Tibial nerve (tissue), 4 donors: Measurements from ENCODE around the gene ATP11A. TPM values are rescaled to one million over a fixed set of nuclear protein-coding genes. Genes with fewer than 3 reads are reported as not detected.
"Not testable (repeated sequence)": the region's sequence is repeated elsewhere in the genome, so short reads cannot be mapped to it uniquely, and the experiment has no call there.

ENCODE experiments used
- DNase-seq, 2 donors: peaks; one replicate each; pipeline ENCODE4 v3.0.0-alpha.2; 2019; ENCODE audit warnings: low spot score in 2 of 2
- H3K27ac ChIP-seq, 4 donors: fragments of 200-600 bp; sonication (generic) in 3 of 4; one replicate each; pipeline ENCODE4 v1.5.1; 2017 to 2019; ENCODE audit warnings: mild to moderate bottlenecking in 1 of 4
- H3K27me3 ChIP-seq, 2 donors: fragments of 200-600 bp; sonication (generic) in 1 of 2; one replicate each; pipeline versions ENCODE4 v1.5.1 to v1.6.0; 2017 to 2019
- H3K36me3 ChIP-seq, 3 donors: fragments of 200-600 bp; sonication (generic); one replicate each; pipeline ENCODE4 v1.5.1; 2018 to 2019
- H3K4me1 ChIP-seq, 4 donors: fragments of 200-600 bp; sonication (generic) in 3 of 4; one replicate each; pipeline ENCODE4 v1.5.1; 2017 to 2019
- H3K4me3 ChIP-seq, 4 donors: fragments of 200-600 bp; sonication (generic) in 3 of 4; one replicate each; pipeline ENCODE4 v1.5.1; 2017 to 2019; ENCODE audit warnings: mild to moderate bottlenecking in 1 of 4, moderate library complexity in 1 of 4
- H3K9me3 ChIP-seq, 4 donors: fragments of 200-600 bp; sonication (generic) in 3 of 4; one replicate each; pipeline ENCODE4 v1.5.1; 2017 to 2019
- CTCF ChIP-seq, 5 experiments: fragments of 200-600 bp in 3 of 5; fragments of 450-650 bp in 2 of 5; sonication (generic) in 3 of 5; IDR thresholded peaks; one replicate each; pipeline ENCODE4 v1.5.1; 2016 to 2019; ENCODE audit warnings: antibody characterized with exemption in 5 of 5, mild to moderate bottlenecking in 3 of 5, moderate library complexity in 2 of 5
- EP300 ChIP-seq, 2 donors: sonication (generic); formaldehyde crosslinking; IDR thresholded peaks; one replicate each; pipeline ENCODE4 v1.6.1; 2017; ENCODE audit warnings: antibody characterized with exemption in 2 of 2, mild to moderate bottlenecking in 1 of 2
- POLR2A ChIP-seq, 2 donors: fragments of 450-650 bp; IDR thresholded peaks; one replicate each; pipeline ENCODE4 v1.6.1; 2017; ENCODE audit warnings: antibody characterized with exemption in 2 of 2, mild to moderate bottlenecking in 2 of 2, moderate library complexity in 2 of 2
- WGBS, 2 donors: methylation state at CpG; one replicate each; pipeline ENCODE4 v1.1.5; 2018; 5-methylcytosine and 5-hydroxymethylcytosine counted together
- total RNA-seq, 4 donors: library from RNA; depleted of rRNA; stranded (reverse); fragments of >200 nt; gene quantifications; one replicate each; pipeline ENCODE4 v1.1.0, GENCODE V29; 2016

The ATP11A gene
- total RNA-seq, 4 donors from 2014 or later: 24.7 to 61.5 (median 35.0) TPM

GRCh38 chr13:112857914-112858490, 168.2 kb downstream of the ATP11A start:
- no peak for TF ChIP-seq EP300 (IDR thresholded peaks at IDR 0.05)
- no peak for TF ChIP-seq CTCF (IDR thresholded peaks at IDR 0.05)
- TF ChIP-seq POLR2A (IDR thresholded peaks at IDR 0.05): no peak
- DNase-seq: no peak
- no peak overlapping the region for H3K27ac ChIP-seq
- peaks cover 0 to 93% (median 11%) of the 10 kb centered on the region in 3 donors for H3K36me3 ChIP-seq
- 94 to 96% methylated on average over 20 of the region's 20 CpGs for whole genome bisulfite sequencing, 2 donors
- no peaks in the 10 kb centered on the region for H3K9me3 ChIP-seq
- no peaks in the 10 kb centered on the region for H3K27me3 ChIP-seq
- no peak overlapping the region for H3K4me3 ChIP-seq
- peaks cover 0 to 6% (median 0%) of the 10 kb centered on the region in 4 donors for H3K4me1 ChIP-seq

GRCh38 chr13:112859128-112859816, 169.4 kb downstream of the ATP11A start:
- no peak for DNase-seq
- no peaks in the 10 kb centered on the region for H3K9me3 ChIP-seq
- H3K27me3 ChIP-seq: no peaks in the 10 kb centered on the region
- TF ChIP-seq EP300 (IDR thresholded peaks at IDR 0.05): no peak
- H3K36me3 ChIP-seq: peaks cover 0 to 90% (median 10%) of the 10 kb centered on the region in 3 donors
- WGBS, 2 donors: 85 to 87% methylated on average over 21 to 22 of the region's 22 CpGs
- peaks cover 0 to 6% (median 0%) of the 10 kb centered on the region in 4 donors for H3K4me1 ChIP-seq
- H3K4me3 ChIP-seq: no peak overlapping the region
- H3K27ac ChIP-seq: no peak overlapping the region

GRCh38 chr13:112859817-112860190, 170.0 kb downstream of the ATP11A start:
- TF ChIP-seq EP300 (IDR thresholded peaks at IDR 0.05): no peak
- no peak for TF ChIP-seq POLR2A (IDR thresholded peaks at IDR 0.05)
- TF ChIP-seq CTCF (IDR thresholded peaks at IDR 0.05): no peak
- Histone ChIP-seq H3K9me3 (no peaks in the 10 kb centered on the region), H3K4me1 (peaks cover 0 to 6% (median 0%) of the 10 kb centered on the region in 4 donors), H3K4me3 (no peak overlapping the region), H3K27ac (no peak overlapping the region), H3K27me3 (no peaks in the 10 kb centered on the region), H3K36me3 (peaks cover 0 to 87% (median 7%) of the 10 kb centered on the region in 3 donors)
- DNase-seq: peak in 1 of 2 donors; percentile 65
- WGBS, 2 donors: 62 to 80% methylated on average over 7 of the region's 7 CpGs

GRCh38 chr13:112861876-112862615, 172.2 kb downstream of the ATP11A start:
- no peaks in the 10 kb centered on the region for H3K9me3 ChIP-seq
- no peak for DNase-seq

GRCh38 chr13:112863356-112863755, 173.5 kb downstream of the ATP11A start:
- H3K4me3 ChIP-seq, H3K4me1 ChIP-seq, H3K9me3 ChIP-seq, DNase-seq, H3K27ac ChIP-seq, H3K27me3 ChIP-seq: not testable (repeated sequence)
- H3K36me3 ChIP-seq: peaks cover 0 to 92% (median 0%) of the 10 kb centered on the region in 3 donors
- WGBS, 2 donors: 90 to 92% methylated on average over 14 of the region's 17 CpGs

More at GRCh38 chr13:112861876-112862615, 172.2 kb downstream of the ATP11A start:
- TF ChIP-seq CTCF (IDR thresholded peaks at IDR 0.05) (no peak), EP300 (IDR thresholded peaks at IDR 0.05) (no peak), POLR2A (IDR thresholded peaks at IDR 0.05) (no peak)
- Histone ChIP-seq H3K27ac (no peak overlapping the region), H3K4me1 (peaks cover 0 to 6% (median 0%) of the 10 kb centered on the region in 4 donors), H3K36me3 (peaks cover 0 to 87% (median 7%) of the 10 kb centered on the region in 3 donors), H3K27me3 (no peaks in the 10 kb centered on the region), H3K4me3 (no peak overlapping the region)
- 86 to 91% methylated on average over 32 of the region's 32 CpGs for WGBS, 2 donors

DNA sequence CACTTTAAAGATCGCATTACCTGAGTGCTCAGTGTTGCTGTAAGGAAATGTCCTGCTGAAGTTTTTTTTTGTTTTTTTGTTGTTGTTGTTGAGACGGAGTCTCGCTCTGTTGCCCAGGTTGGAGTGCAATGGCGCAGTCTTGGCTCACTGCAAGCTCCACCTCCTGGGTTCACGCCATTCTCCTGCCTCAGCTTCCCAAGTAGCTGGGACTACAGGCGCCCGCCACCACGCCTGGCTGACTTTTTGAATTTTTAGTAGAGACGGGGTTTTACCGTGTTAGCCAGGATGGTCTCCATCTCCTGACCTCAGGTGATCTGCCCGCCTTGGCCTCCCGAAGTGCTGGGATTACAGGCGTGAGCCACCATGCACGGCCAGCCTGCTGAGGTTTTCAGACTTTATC, 175.6 kb downstream of the ATP11A start:
- H3K4me3 ChIP-seq, H3K27ac ChIP-seq, DNase-seq, H3K4me1 ChIP-seq, H3K9me3 ChIP-seq, H3K27me3 ChIP-seq: not testable (repeated sequence)
- WGBS, 2 donors: 85 to 87% methylated on average over 14 of the region's 14 CpGs
- H3K36me3 ChIP-seq: peaks cover 0 to 86% (median 0%) of the 10 kb centered on the region in 3 donors
